GM21825 (cell line): ENCODE results near the gene FKBP1A.

Experiments used
- ATAC-seq: cut with Tn5 transposase; IDR thresholded peaks from one replicate; pipeline ENCODE4 v1.9.1; 2021; ENCODE audit warnings: mild to moderate bottlenecking, moderate library complexity; ENCODE audit not compliant: unreplicated experiment

The FKBP1A gene

GRCh38 chr20:1335961-1336698 lies 56.7 kb downstream of the FKBP1A start:
- no peak for ATAC-seq

GRCh38 chr20:1334761-1335160 lies 58.1 kb downstream of the FKBP1A start:
- no peak for ATAC-seq

GRCh38 chr20:1334370-1334731 lies 58.5 kb downstream of the FKBP1A start:
- ATAC-seq: no peak

DNA sequence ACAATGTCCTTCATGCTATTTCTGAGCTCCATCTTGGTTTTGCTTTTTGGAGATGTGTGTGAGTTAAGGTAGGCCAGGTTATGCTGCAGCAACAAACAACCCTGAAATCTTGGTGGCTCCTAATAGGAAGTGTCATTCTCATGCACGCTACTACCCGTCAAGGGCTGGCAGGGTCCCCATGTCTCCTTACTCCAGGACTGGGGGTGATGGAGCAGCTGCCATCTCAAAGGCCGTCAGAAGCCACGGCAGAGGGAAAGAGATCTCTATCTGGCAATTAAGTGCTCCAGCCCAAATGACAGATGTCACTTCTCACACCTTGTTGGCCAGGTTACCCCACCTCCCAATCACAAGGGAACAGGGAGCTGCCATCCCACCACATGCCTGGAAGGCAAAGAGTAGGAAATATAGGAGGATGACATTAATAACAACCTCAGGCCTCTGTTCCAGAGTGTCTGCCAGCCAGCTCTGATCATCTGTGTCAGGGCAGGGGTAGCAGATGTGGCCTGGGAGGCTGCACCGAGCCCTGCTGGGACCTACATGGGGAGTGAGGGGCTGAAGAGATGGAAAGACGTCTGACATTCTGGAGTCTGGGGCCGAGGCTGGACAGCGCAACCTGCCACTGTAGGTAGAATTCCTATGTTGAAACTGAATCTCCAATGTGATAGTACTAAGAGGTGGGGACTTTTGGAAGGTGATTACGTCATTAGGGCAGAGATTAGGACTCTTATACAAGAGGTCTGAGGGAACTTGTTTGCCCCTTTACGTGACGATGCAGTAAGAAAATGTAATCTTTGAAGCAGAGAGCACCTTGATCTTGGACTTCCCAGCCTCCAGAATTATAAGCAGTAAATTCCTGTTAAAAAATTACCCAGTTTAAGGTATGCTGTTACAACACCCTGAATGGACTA lies 59.1 kb downstream of the FKBP1A start:
- ATAC-seq: no peak

DNA sequence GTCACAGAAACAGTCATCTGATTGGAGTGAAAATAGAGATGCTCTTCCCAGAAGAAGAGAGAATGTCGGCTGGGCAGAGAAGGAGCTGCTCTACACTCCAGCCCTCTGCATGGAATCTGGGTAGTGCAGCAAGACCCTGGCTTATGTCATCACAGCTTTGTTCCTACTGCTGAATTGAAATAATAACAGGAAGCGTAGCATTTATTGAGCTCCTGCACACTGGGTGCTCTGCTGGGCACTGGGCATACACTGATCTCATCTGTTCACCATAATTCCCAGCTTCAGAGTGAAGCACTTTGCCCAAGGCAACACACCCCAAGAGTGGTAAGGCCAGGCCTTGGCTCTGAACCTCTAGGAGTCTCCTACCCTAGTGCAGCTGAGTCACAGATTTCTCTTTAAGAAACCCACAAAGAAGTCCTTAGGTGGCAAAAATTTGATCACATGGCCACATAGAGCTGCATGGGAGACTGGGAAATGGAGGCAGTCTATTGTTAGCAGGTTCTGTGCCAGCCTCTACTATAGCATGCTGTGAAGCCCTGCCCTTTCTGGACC lies 60.0 kb downstream of the FKBP1A start:
- no peak for ATAC-seq

DNA sequence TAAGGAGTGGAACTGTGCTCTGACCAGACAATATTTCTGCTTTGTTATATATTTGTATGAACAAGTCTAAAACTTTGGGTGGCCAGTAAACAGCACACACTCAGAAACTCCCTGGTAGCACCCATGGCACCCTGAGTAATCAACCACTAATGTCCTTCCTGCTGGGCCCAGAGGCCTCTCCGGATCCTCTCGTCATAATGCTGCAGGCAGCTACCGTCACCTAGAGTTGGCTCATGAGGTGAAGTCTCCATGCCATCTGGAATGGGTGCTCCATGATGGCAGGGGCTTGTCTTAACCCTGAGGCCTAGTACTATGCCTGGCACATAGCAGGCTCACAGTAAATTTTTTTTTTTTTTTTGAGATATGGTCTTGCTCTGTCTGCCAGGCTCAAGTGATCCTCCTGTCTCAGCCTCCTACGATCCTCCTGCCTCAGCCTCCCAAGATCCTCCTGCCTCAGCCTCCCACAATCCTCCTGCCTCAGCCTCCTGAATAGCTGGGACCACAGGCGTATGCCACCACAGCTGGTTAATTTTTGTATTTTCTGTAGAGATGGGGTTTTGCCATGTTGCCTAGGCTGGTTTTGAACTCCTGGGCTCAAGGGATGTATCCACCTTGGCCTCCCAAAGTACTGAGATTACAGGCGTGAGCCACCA lies 60.9 kb downstream of the FKBP1A start:
- ATAC-seq: no peak

GRCh38 chr20:1331101-1331500 lies 61.8 kb downstream of the FKBP1A start:
- ATAC-seq: no peak

DNA sequence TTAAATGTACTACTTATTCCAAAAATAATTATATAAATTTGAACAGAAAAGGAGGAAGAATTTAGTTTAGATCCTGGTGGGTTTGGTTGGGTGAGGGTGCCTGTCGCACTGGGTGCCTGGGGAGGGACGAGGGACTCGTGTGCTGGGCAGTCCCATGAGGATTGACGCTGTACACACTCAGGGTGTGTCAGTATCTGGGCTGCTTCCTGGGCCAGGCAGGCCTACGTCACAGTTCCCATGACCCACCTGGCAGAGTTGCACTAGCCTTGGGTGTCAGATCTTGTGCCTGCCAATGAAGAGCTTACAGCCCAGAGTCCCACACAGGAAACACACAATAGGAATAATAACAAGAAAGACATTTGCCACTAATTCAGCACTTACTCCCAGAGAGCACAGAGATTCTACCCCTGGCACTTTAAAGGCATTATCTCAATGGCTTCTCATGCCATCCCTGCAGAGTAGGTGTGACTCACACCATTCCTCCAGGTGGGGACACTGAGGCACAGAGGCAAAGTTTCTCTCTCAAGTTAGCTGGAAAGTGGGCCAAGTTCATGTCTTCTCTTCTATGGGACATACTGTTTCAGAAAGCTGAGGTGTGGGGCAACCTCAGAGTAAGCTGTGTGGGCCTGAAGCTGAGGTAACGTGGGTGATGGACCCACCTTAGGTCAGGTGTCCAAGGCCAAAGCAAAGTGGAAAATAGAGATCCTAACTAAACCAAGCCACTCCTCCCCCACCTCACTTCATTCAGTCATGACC lies 62.6 kb downstream of the FKBP1A start:
- peak; percentile 43 for ATAC-seq

DNA sequence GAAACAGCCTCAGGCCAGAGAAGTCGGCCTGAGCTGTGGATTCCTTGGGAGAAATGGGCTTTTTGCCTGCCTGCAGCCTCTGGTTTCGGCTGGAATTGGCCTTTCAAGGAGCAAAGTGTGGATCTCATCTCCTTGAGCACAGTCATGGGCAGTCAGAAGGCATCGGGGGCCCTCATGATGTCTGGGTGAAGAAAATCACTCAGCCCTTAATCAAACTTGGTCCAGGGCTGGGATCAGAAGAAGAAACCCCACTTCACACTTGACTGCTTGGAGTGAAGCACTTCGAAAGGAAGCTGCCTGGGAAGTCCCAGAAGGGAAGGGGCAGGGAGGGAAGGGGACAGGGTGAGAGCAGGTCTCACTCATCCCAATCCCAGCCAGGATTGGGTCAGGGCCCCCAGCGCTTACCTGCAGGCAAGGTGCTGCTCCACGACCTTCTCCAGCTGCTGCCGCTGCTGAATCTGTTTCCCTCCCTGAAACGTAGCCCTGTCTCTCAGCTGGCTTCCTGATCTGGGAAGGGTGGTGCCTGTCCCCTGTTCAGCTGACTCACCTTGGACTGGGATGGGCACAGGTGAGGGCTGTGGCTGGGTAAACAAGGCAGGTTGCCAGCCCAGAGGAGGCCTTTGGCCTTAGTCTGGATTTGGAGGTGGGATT lies 64.0 kb downstream of the FKBP1A start, which contains the start of gene SDCBP2:
SDCBP2 (minus strand) TSS at position 460 of the 651 bp plus-strand sequence. CDS start 8,723 bp downstream, outside the sequence.
- ATAC-seq: no peak

DNA sequence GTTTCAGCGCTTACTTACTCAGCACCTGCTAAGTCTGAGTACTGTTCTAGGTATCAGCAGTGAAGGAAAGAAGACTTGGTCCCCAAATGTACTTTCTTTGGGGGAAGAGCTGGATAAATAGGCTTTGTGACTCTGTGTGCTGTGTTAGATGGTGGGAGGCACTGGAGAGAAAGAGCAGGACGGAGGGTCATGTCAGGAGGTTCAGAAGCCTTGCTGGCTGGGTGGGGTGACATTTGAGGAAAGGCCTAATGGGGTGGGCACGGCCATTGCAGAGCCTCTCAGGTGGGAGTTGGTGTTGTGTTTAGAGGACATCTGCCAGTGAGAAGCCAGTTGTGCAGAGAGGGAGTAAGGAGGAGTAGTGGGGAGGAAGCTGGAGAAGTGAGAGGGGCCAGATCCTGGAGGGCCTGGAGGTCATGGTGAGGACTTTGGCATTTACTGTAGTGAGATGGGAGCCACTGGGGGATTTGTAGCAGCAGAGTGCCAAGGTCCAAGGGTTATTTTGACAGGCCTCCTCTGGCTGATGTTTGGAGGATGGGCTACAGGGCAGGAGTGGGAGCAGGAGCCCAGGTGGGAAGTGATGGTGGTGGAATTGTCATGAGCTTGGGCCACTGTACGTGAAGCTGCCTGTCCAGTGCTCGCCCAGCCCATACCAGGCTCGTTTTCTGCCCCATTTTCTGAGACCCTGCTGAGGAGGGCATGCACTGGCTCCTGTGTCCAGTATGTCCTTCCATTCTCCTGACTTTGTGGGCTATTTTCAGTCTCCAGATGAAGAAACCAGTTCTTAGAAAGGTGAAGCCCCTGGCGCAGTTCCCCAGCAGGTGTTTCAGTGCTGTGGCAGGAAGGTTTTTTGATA lies 64.8 kb downstream of the FKBP1A start:
- no peak for ATAC-seq

- no peak for ATAC-seq
Observed at GRCh38 chr20:1327241-1327653, 65.6 kb downstream of the FKBP1A start.

- ATAC-seq: no peak
Observed at GRCh38 chr20:1326031-1326930, 66.6 kb downstream of the FKBP1A start.

GRCh38 chr20:1325173-1326030 lies 67.5 kb downstream of the FKBP1A start:
- ATAC-seq: peak; percentile 75

DNA sequence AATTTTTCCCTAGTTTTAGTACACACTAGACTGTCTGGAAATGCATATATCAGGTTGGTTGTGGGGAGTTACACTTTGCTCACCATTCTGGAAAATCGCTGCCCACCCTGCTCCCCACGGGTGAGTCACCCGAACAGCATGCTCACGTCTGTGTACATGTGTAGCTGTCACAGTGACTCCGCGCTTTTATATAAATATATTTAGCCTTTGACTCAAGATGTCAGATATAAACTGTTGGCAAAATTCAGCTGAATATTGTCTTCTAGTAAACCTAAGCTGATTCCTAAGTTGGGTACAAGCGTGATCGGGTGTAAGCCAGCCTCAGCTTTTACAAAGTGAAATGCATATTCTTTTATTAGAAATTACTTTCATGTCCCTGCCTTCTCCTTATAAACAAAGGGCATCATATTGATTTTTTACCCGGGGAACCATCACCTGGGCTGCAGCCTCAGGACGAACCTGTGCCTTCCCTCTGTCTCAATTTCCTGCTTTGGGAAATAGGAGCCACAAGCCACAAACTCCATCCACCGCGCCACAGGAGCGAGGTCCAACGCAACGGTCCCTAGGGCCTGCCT lies 68.2 kb downstream of the FKBP1A start:
- ATAC-seq: no peak

DNA sequence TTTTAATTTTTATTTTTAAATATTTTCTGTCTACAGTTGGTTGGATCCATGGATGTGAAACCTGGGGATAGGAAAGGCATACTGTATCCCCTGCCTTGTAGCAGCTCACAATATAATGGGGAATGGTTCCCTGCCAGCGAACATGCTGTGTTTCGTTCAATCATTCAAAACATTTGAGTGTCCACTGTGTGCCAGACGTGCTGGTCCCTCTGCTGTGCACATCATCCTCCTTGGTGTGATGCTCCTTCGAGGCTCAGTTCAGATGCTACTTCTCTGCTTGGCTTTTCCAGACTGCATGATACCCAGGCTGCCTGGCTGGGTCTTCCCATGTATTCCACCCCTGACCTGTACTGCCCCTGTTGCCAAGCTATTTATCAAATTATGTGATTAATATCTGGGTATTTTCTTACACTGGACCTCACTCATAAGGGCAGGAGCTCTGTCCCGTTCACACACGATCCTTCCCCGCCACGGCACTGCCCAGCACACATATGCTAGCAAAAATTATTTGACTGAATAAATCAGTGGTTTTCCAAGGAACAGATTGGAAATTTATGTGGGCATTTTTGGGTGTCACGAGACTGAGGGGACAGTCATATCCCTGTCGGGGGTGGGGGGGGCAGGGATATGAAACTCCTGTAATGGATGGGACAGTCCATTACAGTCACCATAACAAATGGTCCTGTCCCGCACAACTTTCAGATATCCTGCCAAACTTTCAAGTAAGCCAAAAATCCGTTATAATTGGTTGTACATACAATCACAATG lies 68.8 kb downstream of the FKBP1A start:
- ATAC-seq: no peak

DNA sequence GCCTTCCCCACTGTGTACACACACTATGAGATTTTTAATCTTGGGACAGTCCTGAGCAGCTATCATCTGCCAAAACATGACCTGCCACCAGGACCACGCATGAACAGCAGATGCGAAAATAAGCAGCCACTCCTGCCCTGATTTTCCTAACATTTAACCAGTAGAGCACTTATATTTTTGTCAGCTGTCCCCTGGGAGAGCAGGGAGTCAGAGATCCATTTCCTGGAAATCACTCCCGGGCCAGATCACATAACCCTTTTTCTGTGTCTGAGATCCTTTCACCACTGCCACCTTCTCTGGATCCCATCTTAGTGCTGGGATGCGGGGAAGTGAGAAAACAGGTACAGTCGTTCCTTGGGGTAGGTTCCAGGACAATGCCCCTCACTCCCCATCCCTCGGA lies 69.6 kb downstream of the FKBP1A start:
- ATAC-seq: no peak
